Activated CD8-positive, alpha-beta memory T cell treated with anti-CD3 and anti-CD28 coated beads, Interleukin-2, amount 10 ng/mL, durations not matched to agents 7 days and 5 days (primary cell): ENCODE results near the gene ZC3H4. TPM values are rescaled to one million over a fixed set of nuclear protein-coding genes. Genes with fewer than 3 reads are reported as not detected.
A peak's percentile ranks its signal among the peaks of the same experiment; 100 is the strongest.
"Not testable (repeated sequence)": the region's sequence is repeated elsewhere in the genome, so short reads cannot be mapped to it uniquely, and the experiment has no call there.

Experiments used
- ATAC-seq: fragments of 150-1000 bp; cut with Tn5 transposase; one replicate; pipeline ENCODE4 v1.10.0; 2021; ENCODE audit warnings: moderate library complexity
- CTCF ChIA-PET: fragments of 350-600 bp; sonication (Branson Sonifier 250); formaldehyde crosslinking; loops from one replicate; lab custom pipeline; 2021; ENCODE audit warnings: antibody characterized with exemption; lab: Charles Lee
- DNase-seq: peaks from one replicate; pipeline ENCODE4 v3.0.0-alpha.2; 2020
- H3K27ac Mint-ChIP-seq: one replicate; pipeline ENCODE4 v1.8.0; 2021; ENCODE audit warnings: mild to moderate bottlenecking, mixed read lengths
- H3K27me3 Mint-ChIP-seq: one replicate; pipeline ENCODE4 v1.8.0; 2021; ENCODE audit warnings: mixed read lengths
- H3K36me3 Mint-ChIP-seq: one replicate; pipeline ENCODE4 v1.8.0; 2021; ENCODE audit warnings: mild to moderate bottlenecking, mixed read lengths
- H3K4me1 Mint-ChIP-seq: one replicate; pipeline ENCODE4 v1.8.0; 2021; ENCODE audit warnings: mixed read lengths
- H3K4me3 Mint-ChIP-seq: one replicate; pipeline ENCODE4 v1.8.0; 2021; ENCODE audit warnings: mild to moderate bottlenecking, moderate library complexity, mixed read lengths
- H3K9me3 Mint-ChIP-seq: one replicate; pipeline ENCODE4 v1.8.0; 2022; ENCODE audit warnings: low read depth, mixed read lengths
- total RNA-seq, 2 experiments: library from RNA; stranded (reverse); gene quantifications; one replicate each; pipeline ENCODE4 v1.2.3, GENCODE V29; 2021

The ZC3H4 gene
- total RNA-seq, 2 experiments from 2014 or later: 98.9 to 114 TPM

GRCh38 chr19:47110521-47111005 is 3.0 kb downstream of the ZC3H4 start:
- peaks cover 39% of the 10 kb centered on the region for H3K36me3 Mint-ChIP-seq
- CTCF ChIA-PET: interaction anchor here (1.0 to 2.6 kb wide), 5 partner anchors 12 to 31 kb away, joined by 3 to 13 read pairs (median 5); no protein-coding TSS in a partner anchor
- H3K27me3 Mint-ChIP-seq: no peaks in the 10 kb centered on the region
- DNase-seq (peak; percentile 58), ATAC-seq (no peak)
- H3K27ac Mint-ChIP-seq: peak overlapping the region; percentile 100
- peaks cover 51% of the 10 kb centered on the region for H3K4me1 Mint-ChIP-seq
- H3K9me3 Mint-ChIP-seq: no peaks in the 10 kb centered on the region
- H3K4me3 Mint-ChIP-seq: peak overlapping the region; percentile 95

- Mint-ChIP-seq H3K36me3 (peaks cover 45% of the 10 kb centered on the region), H3K27me3 (no peaks in the 10 kb centered on the region), H3K4me1 (peaks cover 56% of the 10 kb centered on the region), H3K4me3 (peak overlapping the region; percentile 95), H3K9me3 (no peaks in the 10 kb centered on the region), H3K27ac (peak overlapping the region; percentile 100)
- CTCF ChIA-PET: interaction anchor here (0.7 to 5.3 kb wide), 9 partner anchors 11 to 134 kb away, joined by 3 to 36 read pairs (median 5); no protein-coding TSS in a partner anchor
- DNase-seq: peak; percentile 85
- ATAC-seq: no peak
Measured at GRCh38 chr19:47109541-47110375, 3.8 kb downstream of the ZC3H4 start.

- no peak for ATAC-seq
- no peak for DNase-seq
- no peaks in the 10 kb centered on the region for H3K9me3 Mint-ChIP-seq
- H3K27ac Mint-ChIP-seq: peak overlapping the region; percentile 100
- no peaks in the 10 kb centered on the region for H3K27me3 Mint-ChIP-seq
- peaks cover 60% of the 10 kb centered on the region for H3K4me1 Mint-ChIP-seq
- peaks cover 49% of the 10 kb centered on the region for H3K36me3 Mint-ChIP-seq
- CTCF ChIA-PET: interaction anchor here (1.4 to 5.3 kb wide), 5 partner anchors 10 to 135 kb away, joined by 3 to 36 read pairs (median 5); no protein-coding TSS in a partner anchor
- peak overlapping the region; percentile 95 for H3K4me3 Mint-ChIP-seq
Measured at GRCh38 chr19:47109177-47109540, 4.4 kb downstream of the ZC3H4 start.

- CTCF ChIA-PET: interaction anchor here (0.9 to 5.3 kb wide), 7 partner anchors 9 to 137 kb away, joined by 3 to 36 read pairs (median 4); no protein-coding TSS in a partner anchor
- Mint-ChIP-seq H3K4me3 (peak overlapping the region; percentile 95), H3K27ac (peak overlapping the region; percentile 100), H3K4me1 (peaks cover 58% of the 10 kb centered on the region), H3K27me3 (no peaks in the 10 kb centered on the region), H3K36me3 (peaks cover 47% of the 10 kb centered on the region), H3K9me3 (no peaks in the 10 kb centered on the region)
- DNase-seq (no peak), ATAC-seq (no peak)
Measured at GRCh38 chr19:47107953-47108746, 5.4 kb downstream of the ZC3H4 start.

- H3K36me3 Mint-ChIP-seq: peaks cover 53% of the 10 kb centered on the region
- no peaks in the 10 kb centered on the region for H3K9me3 Mint-ChIP-seq
- H3K27ac Mint-ChIP-seq: peak overlapping the region; percentile 100
- CTCF ChIA-PET: interaction anchor here (0.9 to 5.3 kb wide), 7 partner anchors 8 to 138 kb away, joined by 3 to 36 read pairs (median 4); no protein-coding TSS in a partner anchor
- peak overlapping the region; percentile 49 for H3K4me3 Mint-ChIP-seq
- no peaks in the 10 kb centered on the region for H3K27me3 Mint-ChIP-seq
- DNase-seq: peak; percentile 72
- peaks cover 65% of the 10 kb centered on the region for H3K4me1 Mint-ChIP-seq
- ATAC-seq: peak; percentile 25
Measured at GRCh38 chr19:47107202-47107952, 6.2 kb downstream of the ZC3H4 start.

GRCh38 chr19:47106821-47107201 is 6.8 kb downstream of the ZC3H4 start:
- H3K36me3 Mint-ChIP-seq: peaks cover 55% of the 10 kb centered on the region
- ATAC-seq (no peak), DNase-seq (no peak)
- no peaks in the 10 kb centered on the region for H3K27me3 Mint-ChIP-seq
- H3K27ac Mint-ChIP-seq: peak overlapping the region; percentile 100
- peaks cover 70% of the 10 kb centered on the region for H3K4me1 Mint-ChIP-seq
- H3K9me3 Mint-ChIP-seq: no peaks in the 10 kb centered on the region
- peak overlapping the region; percentile 49 for H3K4me3 Mint-ChIP-seq
- CTCF ChIA-PET: interaction anchor here (0.9 to 5.3 kb wide), 6 partner anchors 12 to 322 kb away, joined by 3 to 36 read pairs (median 4); no protein-coding TSS in a partner anchor

- no peak overlapping the region for H3K4me3 Mint-ChIP-seq
- peaks cover 47% of the 10 kb centered on the region for H3K36me3 Mint-ChIP-seq
- peaks cover 70% of the 10 kb centered on the region for H3K4me1 Mint-ChIP-seq
- CTCF ChIA-PET: interaction anchor here (0.9 to 5.3 kb wide), 5 partner anchors 11 to 321 kb away, joined by 3 to 36 read pairs (median 4); no protein-coding TSS in a partner anchor
- H3K27ac Mint-ChIP-seq: peak overlapping the region; percentile 100
- no peaks in the 10 kb centered on the region for H3K9me3 Mint-ChIP-seq
- DNase-seq: no peak
- no peak for ATAC-seq
- no peaks in the 10 kb centered on the region for H3K27me3 Mint-ChIP-seq
Measured at GRCh38 chr19:47105874-47106273, 7.7 kb downstream of the ZC3H4 start.

GRCh38 chr19:47104680-47105079 is 8.9 kb downstream of the ZC3H4 start:
- no peak overlapping the region for H3K4me3 Mint-ChIP-seq
- no peaks in the 10 kb centered on the region for H3K9me3 Mint-ChIP-seq
- H3K4me1 Mint-ChIP-seq: peaks cover 71% of the 10 kb centered on the region
- CTCF ChIA-PET: interaction anchor here (0.9 to 5.3 kb wide), 3 partner anchors 9 to 25 kb away, joined by 3 to 36 read pairs (median 10); no protein-coding TSS in a partner anchor
- DNase-seq (no peak), ATAC-seq (no peak)
- H3K27ac Mint-ChIP-seq: no peak overlapping the region
- H3K27me3 Mint-ChIP-seq: no peaks in the 10 kb centered on the region
- peaks cover 41% of the 10 kb centered on the region for H3K36me3 Mint-ChIP-seq

GRCh38 chr19:47102346-47103060 is 11.1 kb downstream of the ZC3H4 start:
- Mint-ChIP-seq H3K27me3 (no peaks in the 10 kb centered on the region), H3K36me3 (peaks cover 42% of the 10 kb centered on the region), H3K27ac (no peak overlapping the region), H3K9me3 (no peaks in the 10 kb centered on the region), H3K4me1 (peaks cover 63% of the 10 kb centered on the region), H3K4me3 (no peak overlapping the region)
- CTCF ChIA-PET: interaction anchor here (1.1 to 2.5 kb wide), 3 partner anchors 9 to 349 kb away, joined by 3 to 6 read pairs (median 3); partner anchors contain the start of gene ZC3H4
- ATAC-seq (no peak), DNase-seq (no peak)

- H3K27me3 Mint-ChIP-seq, ATAC-seq, H3K9me3 Mint-ChIP-seq, DNase-seq, H3K4me3 Mint-ChIP-seq, H3K27ac Mint-ChIP-seq, CTCF ChIA-PET: not testable (repeated sequence)
- Mint-ChIP-seq H3K36me3 (peaks cover 36% of the 10 kb centered on the region), H3K4me1 (peaks cover 63% of the 10 kb centered on the region)
Measured at GRCh38 chr19:47101116-47101515, 12.5 kb downstream of the ZC3H4 start.

- peaks cover 64% of the 10 kb centered on the region for H3K4me1 Mint-ChIP-seq
- DNase-seq: no peak
- no peak overlapping the region for H3K4me3 Mint-ChIP-seq
- peaks cover 28% of the 10 kb centered on the region for H3K36me3 Mint-ChIP-seq
- no peak for ATAC-seq
- CTCF ChIA-PET: interaction anchor here (1.1 kb wide), 1 partner anchor 12 kb away, joined by 5 read pairs; the partner anchor contains the start of gene ZC3H4
- no peaks in the 10 kb centered on the region for H3K9me3 Mint-ChIP-seq
- no peak overlapping the region for H3K27ac Mint-ChIP-seq
- no peaks in the 10 kb centered on the region for H3K27me3 Mint-ChIP-seq
Measured at GRCh38 chr19:47100290-47100689, 13.3 kb downstream of the ZC3H4 start.
